Neural crest cell (in vitro differentiated cells): Measurements from ENCODE around the gene ZFR2. TPM values are rescaled to one million over a fixed set of nuclear protein-coding genes. Genes with fewer than 3 reads are reported as not detected.

Source experiments
- DNase-seq: peaks from one replicate; pipeline ENCODE4 v3.0.0; 2021; ENCODE audit warnings: low read depth, mixed read lengths, low spot score
- H3K27ac Mint-ChIP-seq: one replicate; pipeline ENCODE4 v1.8.0; 2021; ENCODE audit warnings: mild to moderate bottlenecking, mixed read lengths; ENCODE audit not compliant: unreplicated experiment
- H3K27me3 Mint-ChIP-seq: 2 replicates; pipeline ENCODE4 v1.8.0; 2021; ENCODE audit warnings: low read depth, mild to moderate bottlenecking, mixed read lengths
- H3K36me3 Mint-ChIP-seq: 2 replicates; pipeline ENCODE4 v1.8.0; 2021; ENCODE audit warnings: low read depth, mild to moderate bottlenecking, mixed read lengths
- H3K4me1 Mint-ChIP-seq: 2 replicates; pipeline ENCODE4 v1.8.0; 2021; ENCODE audit warnings: mixed read lengths
- H3K4me3 Mint-ChIP-seq: one replicate; pipeline ENCODE4 v1.8.0; 2021; ENCODE audit warnings: mild to moderate bottlenecking, mixed read lengths
- H3K9me3 Mint-ChIP-seq: 2 replicates; pipeline ENCODE4 v1.8.0; 2021; ENCODE audit warnings: mixed read lengths
- total RNA-seq: library from RNA; stranded (reverse); gene quantifications from 2 replicates; pipeline ENCODE4 v1.2.1, GENCODE V29; 2021
- TF ChIP-seq, protein P1 (sequence below): fragments of 200-600 bp; sonication (generic); conservative IDR thresholded peaks from 2 replicates; pipeline ENCODE4 v1.5.0; 2021; ENCODE audit warnings: antibody characterized with exemption, mild to moderate bottlenecking

Gene ZFR2
- total RNA-seq, 1 donor from 2014 or later = 4.2 TPM

GRCh38 chr19:3778899-3779723, 89.7 kb downstream of the ZFR2 start:
- no peaks in the 10 kb centered on the region for H3K4me1 Mint-ChIP-seq
- TF ChIP-seq, protein P1, sequence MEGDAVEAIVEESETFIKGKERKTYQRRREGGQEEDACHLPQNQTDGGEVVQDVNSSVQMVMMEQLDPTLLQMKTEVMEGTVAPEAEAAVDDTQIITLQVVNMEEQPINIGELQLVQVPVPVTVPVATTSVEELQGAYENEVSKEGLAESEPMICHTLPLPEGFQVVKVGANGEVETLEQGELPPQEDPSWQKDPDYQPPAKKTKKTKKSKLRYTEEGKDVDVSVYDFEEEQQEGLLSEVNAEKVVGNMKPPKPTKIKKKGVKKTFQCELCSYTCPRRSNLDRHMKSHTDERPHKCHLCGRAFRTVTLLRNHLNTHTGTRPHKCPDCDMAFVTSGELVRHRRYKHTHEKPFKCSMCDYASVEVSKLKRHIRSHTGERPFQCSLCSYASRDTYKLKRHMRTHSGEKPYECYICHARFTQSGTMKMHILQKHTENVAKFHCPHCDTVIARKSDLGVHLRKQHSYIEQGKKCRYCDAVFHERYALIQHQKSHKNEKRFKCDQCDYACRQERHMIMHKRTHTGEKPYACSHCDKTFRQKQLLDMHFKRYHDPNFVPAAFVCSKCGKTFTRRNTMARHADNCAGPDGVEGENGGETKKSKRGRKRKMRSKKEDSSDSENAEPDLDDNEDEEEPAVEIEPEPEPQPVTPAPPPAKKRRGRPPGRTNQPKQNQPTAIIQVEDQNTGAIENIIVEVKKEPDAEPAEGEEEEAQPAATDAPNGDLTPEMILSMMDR = no peak
- H3K4me3 Mint-ChIP-seq = no peak overlapping the region
- H3K27me3 Mint-ChIP-seq = peaks cover 24% of the 10 kb centered on the region
- H3K36me3 Mint-ChIP-seq = no peaks in the 10 kb centered on the region
- no peak for DNase-seq
- peaks cover 8% of the 10 kb centered on the region for H3K9me3 Mint-ChIP-seq
- H3K27ac Mint-ChIP-seq = no peak overlapping the region

DNA sequence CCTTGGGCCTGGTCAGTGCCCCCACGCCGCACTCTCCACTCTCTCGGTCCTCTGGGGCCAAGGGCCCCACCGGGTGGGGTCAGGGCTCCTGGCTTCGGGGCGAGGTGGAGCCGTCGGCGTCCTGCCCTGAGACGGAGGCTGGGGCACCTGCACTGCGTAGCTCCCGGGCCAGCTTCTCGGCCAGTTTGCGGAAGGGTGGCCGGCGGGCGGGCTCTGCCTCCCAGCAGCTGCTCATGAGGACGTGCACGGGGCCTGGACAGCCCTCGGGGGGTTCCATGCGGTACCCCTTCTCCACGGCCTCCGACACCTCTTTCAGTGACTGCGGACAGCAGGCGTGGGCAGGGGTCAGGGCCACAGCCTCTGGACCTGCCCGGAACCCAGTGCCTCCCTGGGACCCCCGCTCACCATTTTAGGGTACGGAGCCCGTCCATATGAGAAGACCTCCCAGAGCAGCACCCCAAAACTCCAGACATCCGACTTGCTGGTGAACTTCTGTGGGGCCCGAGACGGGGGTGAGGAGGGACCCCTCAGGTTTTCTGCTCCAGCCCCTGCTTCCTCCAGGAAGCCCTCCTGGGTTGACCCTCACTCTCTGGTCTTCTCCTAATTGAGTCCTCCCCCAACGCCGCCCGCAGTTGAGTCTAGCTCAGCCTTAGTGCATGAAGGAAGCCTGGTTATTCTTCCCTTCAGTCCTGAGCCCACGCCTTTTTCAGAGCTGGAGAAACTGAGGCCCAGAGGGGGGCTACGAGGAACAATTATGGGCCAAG, 90.6 kb downstream of the ZFR2 start:
- peaks cover 8% of the 10 kb centered on the region for H3K9me3 Mint-ChIP-seq
- H3K36me3 Mint-ChIP-seq = no peaks in the 10 kb centered on the region
- no peaks in the 10 kb centered on the region for H3K4me1 Mint-ChIP-seq
- no peak overlapping the region for H3K27ac Mint-ChIP-seq
- TF ChIP-seq, protein P1 = no peak
- H3K4me3 Mint-ChIP-seq = no peak overlapping the region
- H3K27me3 Mint-ChIP-seq = peaks cover 20% of the 10 kb centered on the region
- DNase-seq = no peak

DNA sequence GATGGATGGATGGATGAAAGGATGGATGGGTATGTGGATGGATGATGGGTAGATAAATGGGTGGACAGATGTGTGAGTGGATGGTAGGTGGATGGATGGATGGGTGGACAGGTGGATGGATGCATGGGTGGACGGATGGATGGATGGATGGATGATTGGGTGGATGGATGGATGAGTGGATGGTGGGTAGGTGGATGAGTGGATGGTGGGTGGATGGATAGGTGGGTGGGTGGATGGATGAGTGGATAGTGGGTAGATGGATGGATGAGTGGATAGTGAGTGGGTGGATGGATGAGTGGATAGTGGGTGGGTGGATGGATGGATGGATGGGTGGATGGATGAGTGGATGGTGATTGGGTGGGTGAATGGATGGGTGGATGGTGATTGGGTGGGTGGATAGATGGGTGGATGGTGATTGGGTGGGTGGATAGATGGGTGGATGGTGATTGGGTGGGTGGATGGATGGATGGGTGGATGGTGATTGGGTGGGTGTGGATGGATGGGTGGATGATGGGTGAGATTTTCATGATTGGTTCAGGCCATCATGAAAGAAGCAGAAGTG, 92.3 kb downstream of the ZFR2 start:
- H3K27ac Mint-ChIP-seq = no peak overlapping the region
- no peaks in the 10 kb centered on the region for H3K4me1 Mint-ChIP-seq
- peaks cover 2% of the 10 kb centered on the region for H3K9me3 Mint-ChIP-seq
- no peaks in the 10 kb centered on the region for H3K36me3 Mint-ChIP-seq
- peaks cover 8% of the 10 kb centered on the region for H3K27me3 Mint-ChIP-seq
- no peak overlapping the region for H3K4me3 Mint-ChIP-seq
- DNase-seq = no peak
- TF ChIP-seq, protein P1 = no peak

DNA sequence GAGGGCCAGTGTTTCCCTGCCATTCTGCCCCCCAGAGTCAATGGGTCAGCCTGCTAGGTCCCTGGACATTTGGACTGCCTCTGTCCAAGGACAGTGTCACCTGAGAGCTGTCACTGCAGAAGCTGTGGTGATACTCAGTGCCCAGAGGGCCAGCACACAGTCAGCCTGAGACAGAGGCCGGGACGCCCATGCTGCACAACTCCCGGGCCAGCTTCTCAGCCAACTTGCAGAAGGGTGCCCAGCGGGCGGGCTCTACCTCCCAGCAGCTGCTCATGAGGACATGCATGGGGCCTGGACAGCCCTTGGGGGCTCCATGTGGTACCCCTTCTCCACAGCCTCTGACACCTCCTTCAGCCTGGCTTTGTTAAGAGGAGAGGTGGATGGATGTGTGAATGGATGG, 93.0 kb downstream of the ZFR2 start:
- no peak overlapping the region for H3K4me3 Mint-ChIP-seq
- H3K27me3 Mint-ChIP-seq = peaks cover under 1% of the 10 kb centered on the region
- H3K36me3 Mint-ChIP-seq = no peaks in the 10 kb centered on the region
- H3K4me1 Mint-ChIP-seq = no peaks in the 10 kb centered on the region
- TF ChIP-seq, protein P1 = no peak
- H3K27ac Mint-ChIP-seq = no peak overlapping the region
- no peak for DNase-seq
- H3K9me3 Mint-ChIP-seq = no peaks in the 10 kb centered on the region

GRCh38 chr19:3775374-3775711, 93.5 kb downstream of the ZFR2 start:
- H3K4me3 Mint-ChIP-seq = no peak overlapping the region
- no peak for DNase-seq
- H3K27me3 Mint-ChIP-seq = no peaks in the 10 kb centered on the region
- H3K9me3 Mint-ChIP-seq = no peaks in the 10 kb centered on the region
- H3K4me1 Mint-ChIP-seq = no peaks in the 10 kb centered on the region
- TF ChIP-seq, protein P1 = no peak
- H3K27ac Mint-ChIP-seq = no peak overlapping the region
- no peaks in the 10 kb centered on the region for H3K36me3 Mint-ChIP-seq
